Measurements from ENCODE around the gene HMSD.

Gene HMSD

GRCh38 chr18:63997041-63997440, 47.9 kb downstream of the HMSD start:
- DNase-seq = no peak

GRCh38 chr18:63997606-63998005, 48.5 kb downstream of the HMSD start:
- no peak for DNase-seq

- no peak for DNase-seq
Measured at GRCh38 chr18:63999871-64000270, 50.8 kb downstream of the HMSD start.

GRCh38 chr18:64002581-64002980, 53.5 kb downstream of the HMSD start:
- DNase-seq = no peak

DNA sequence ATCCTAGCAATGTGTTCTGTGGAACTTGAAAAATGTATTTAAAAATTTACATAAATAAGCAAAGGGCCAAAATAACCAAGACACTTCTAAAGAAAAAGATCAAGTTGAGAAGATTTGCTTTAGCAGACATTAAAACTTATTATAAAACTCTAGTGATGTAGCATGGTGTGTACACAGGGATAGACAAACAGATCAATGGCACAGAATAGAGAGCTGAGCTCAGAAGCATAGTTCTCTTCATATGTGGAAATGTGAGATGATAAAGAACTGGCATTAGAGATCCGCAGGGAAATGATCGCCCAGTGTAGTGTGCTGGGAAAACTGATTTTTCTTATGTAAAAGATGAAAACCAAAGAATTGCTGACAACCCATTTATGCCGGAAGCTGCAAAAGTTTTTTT, 60.2 kb downstream of the HMSD start:
- DNase-seq = no peak

Measured in CD4-positive, alpha-beta T cell treated with Interleukin-21 for 1 hour (primary cell).